IPS DF 19.7 (cell line): ENCODE results near the gene NSG2.

Source experiments
- DNase-seq: peaks from one replicate; pipeline ENCODE4 v3.0.0-alpha.2; 2013; ENCODE audit warnings: low read depth, low spot score

NSG2 gene

DNA sequence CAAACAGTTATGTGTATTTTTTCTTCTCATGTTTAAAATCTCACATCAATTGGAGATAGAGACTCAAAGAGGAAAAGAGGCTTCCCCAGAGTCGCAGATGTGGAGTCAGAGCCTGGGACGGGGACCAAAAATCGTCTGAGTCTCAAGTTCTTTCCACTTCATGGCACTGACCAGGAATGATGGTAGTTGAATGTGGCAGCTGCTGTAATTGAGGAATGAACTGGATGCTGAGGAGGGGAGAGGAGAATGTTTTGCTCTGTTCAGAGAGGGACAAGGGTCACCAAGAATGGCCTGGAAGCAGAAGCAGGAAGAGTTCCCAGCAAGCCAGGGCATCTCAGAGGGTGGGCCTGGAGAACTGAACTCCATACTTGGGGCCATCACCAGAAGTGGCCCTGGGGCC is 103.9 kb downstream of the NSG2 start:
- no peak for DNase-seq

DNA sequence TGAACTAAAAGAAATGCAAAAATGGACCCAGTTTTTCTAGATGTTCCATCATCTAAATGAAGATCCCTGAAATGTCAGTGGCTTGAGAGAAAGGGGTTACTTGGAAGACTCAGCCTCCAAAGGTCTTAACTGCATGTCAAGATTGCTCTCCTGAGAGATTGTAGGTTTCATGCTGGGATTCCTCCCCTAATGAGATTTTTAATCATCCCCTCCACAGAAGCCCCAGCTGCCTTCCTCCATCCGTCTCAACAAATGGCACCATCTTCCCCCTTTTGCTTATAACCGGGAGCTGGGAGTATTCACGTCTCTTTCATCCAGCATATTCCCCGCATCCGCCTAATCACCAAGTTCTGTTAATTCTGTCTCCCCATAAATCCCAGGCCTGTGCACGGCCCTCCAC is 104.5 kb downstream of the NSG2 start:
- no peak for DNase-seq

DNA sequence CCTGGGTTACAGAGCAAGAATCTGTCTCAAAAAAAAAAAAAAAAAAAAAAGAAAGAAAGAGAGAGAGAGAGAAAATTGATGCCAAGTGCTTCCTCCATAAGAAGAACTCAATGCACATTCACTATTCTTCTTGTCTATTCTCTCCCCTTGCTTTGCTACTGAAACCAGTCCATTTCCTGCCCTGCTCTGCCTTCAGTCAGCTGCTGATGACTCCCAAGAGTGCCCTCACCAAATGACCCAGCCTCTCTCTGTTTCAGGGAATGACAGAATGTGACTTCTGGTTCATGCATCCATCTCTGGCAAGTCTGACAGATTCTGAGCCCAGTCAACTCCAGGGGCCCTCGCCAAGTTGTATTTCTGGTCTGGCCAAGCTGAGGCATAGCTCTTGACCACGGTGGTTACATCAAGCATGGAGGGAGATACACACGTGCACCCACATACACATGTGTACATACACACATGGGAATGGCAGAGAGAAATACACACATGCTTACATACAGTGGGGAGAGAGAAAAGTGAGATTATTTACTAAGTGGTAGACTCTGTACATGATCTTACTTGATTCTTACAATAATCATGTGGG is 106.2 kb downstream of the NSG2 start:
- no peak for DNase-seq

DNA sequence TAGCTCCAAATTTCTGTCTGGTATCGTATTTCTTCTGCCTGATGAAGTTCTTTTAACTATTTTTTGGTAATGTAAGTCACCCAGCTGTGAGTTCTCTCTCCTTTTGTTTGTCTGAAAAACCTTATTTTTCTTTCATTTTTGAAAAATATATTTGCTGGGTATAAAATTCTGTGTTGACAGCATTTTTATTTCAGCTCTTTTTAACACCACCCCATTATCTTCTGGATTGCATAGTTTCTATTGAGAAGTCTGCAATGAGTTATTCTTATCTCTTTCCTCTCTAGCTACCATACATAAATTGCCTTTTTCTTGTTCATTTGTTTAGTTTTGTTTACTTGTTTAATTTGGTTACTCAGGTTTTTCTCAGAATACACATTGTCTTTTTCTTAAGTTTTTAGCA is 109.1 kb downstream of the NSG2 start:
- no peak for DNase-seq

DNA sequence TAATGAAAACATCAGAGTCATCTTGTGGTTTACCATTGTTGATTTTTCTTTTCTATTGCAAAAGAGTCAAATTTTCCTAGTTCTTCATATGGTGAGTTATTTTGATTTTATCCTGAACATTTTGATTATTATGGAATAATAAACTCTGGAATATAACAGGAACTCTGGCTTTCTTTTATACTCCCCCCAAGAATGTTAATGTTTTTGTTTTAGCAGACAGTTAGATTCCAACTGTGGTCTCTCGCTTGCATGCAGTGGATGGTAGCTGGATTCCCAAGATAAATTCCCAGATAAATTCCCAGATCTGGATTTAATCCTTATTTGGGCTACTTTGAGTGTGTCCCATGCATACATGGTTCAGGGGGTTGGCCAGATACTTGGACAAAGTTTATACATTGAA is 109.8 kb downstream of the NSG2 start:
- no peak for DNase-seq

DNA sequence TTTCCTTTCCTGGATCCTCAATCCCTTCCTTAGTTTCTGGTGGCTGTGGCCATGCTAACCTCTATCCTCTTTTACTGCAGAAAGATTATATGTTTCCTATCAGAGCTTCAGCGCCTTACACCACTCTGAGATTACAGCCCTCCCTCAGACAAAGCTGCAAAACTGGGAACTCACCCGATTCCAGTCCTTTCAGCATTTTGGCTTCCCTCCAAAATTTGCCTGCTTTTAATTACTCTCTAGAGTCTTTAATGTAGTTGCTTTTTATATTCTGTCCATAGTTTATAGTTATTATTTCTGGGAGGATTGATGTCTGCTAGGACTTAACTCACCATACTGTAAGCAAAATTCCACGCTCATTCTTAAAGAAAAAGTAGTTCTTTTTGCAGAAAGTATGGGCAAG is 110.2 kb downstream of the NSG2 start:
- no peak for DNase-seq

DNA sequence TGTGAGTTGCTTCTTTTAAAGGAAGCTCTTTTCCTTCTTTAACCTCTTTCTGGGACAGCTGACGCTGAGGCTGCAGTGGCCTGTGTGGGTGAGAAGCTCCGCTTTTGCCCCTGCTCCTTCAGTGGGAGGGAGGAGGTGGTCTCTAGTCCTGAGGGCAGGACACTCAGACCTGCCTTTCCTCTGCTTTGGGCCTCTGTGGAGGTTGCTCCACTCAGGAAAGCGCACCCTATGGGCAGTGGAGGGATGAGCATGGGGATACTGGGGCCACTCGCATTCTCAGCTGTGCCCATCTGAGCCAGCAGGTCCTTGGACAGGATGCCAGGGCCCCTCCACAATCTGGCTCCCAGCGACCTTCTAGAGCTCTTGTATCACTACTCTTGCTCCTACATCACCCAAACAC is 111.5 kb downstream of the NSG2 start:
- no peak for DNase-seq
